ENCODE measurements around the gene RANBP10. TPM values are rescaled to one million over a fixed set of nuclear protein-coding genes. Genes with fewer than 3 reads are reported as not detected.

Gene RANBP10
- total RNA-seq, 1 donor from 2014 or later, result 34.1 TPM

DNA sequence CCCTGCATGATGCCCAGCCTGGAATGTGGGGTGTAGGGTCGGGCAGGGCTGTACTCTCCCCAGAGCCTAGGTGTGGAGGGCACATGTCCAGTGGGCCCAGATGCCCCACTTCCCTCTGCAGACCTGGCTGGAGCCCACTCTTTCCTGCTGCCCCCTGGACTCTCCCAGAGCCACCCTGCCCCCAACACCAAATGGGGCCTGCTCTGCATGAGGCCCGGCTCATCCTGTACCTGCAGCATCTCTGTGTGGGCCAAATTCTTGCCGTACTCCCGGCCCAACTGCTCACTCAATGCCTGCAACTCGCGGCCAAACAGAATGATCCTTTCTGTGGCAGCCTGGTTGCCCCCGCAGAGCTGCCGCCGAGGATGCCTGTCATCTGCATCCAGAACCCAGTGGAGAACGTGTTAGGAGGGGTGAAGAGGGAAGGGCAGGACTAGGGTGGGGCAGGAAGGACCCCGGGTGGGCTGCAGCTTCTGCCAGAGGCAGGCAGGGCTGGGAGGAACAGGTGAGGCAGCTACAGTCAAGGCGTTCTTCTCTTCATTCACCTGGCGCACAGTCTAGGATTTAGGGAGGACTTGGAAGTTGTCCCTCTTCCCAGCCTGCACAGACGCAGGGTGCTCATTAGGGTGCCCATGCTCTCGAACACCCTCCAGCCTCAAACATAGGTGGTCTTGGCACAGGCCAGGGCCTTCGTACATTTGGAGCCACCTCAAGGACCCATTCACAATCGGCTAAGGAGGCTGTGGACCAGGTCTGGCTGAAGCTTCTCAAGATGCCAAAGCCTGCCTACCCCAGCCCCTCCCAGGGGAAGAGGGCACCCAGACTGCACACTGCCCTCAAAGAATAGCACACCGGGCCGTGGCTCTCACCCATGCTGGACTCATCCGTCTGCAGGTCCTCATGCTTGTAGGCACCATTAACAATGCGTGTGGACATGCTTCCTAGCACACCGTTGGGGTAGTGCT lies 78.6 kb downstream of the RANBP10 start:
- Mint-ChIP-seq H3K36me3 (ENCODE audit: insufficient read depth) (peaks cover 11% of the 10 kb centered on the region), H3K9me3 (ENCODE audit: low read depth) (no peaks in the 10 kb centered on the region), H3K27ac (no peak overlapping the region), H3K4me1 (ENCODE audit: low read depth) (no peaks in the 10 kb centered on the region), H3K4me3 (ENCODE audit: low read depth) (no peak overlapping the region), H3K27me3 (no peaks in the 10 kb centered on the region)
- TF ChIP-seq, protein P1, sequence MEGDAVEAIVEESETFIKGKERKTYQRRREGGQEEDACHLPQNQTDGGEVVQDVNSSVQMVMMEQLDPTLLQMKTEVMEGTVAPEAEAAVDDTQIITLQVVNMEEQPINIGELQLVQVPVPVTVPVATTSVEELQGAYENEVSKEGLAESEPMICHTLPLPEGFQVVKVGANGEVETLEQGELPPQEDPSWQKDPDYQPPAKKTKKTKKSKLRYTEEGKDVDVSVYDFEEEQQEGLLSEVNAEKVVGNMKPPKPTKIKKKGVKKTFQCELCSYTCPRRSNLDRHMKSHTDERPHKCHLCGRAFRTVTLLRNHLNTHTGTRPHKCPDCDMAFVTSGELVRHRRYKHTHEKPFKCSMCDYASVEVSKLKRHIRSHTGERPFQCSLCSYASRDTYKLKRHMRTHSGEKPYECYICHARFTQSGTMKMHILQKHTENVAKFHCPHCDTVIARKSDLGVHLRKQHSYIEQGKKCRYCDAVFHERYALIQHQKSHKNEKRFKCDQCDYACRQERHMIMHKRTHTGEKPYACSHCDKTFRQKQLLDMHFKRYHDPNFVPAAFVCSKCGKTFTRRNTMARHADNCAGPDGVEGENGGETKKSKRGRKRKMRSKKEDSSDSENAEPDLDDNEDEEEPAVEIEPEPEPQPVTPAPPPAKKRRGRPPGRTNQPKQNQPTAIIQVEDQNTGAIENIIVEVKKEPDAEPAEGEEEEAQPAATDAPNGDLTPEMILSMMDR (IDR thresholded peaks at IDR 0.05; ENCODE audit: unreplicated experiment), result no peak
- no peak for DNase-seq (ENCODE audit: low spot score, unreplicated experiment)

DNA sequence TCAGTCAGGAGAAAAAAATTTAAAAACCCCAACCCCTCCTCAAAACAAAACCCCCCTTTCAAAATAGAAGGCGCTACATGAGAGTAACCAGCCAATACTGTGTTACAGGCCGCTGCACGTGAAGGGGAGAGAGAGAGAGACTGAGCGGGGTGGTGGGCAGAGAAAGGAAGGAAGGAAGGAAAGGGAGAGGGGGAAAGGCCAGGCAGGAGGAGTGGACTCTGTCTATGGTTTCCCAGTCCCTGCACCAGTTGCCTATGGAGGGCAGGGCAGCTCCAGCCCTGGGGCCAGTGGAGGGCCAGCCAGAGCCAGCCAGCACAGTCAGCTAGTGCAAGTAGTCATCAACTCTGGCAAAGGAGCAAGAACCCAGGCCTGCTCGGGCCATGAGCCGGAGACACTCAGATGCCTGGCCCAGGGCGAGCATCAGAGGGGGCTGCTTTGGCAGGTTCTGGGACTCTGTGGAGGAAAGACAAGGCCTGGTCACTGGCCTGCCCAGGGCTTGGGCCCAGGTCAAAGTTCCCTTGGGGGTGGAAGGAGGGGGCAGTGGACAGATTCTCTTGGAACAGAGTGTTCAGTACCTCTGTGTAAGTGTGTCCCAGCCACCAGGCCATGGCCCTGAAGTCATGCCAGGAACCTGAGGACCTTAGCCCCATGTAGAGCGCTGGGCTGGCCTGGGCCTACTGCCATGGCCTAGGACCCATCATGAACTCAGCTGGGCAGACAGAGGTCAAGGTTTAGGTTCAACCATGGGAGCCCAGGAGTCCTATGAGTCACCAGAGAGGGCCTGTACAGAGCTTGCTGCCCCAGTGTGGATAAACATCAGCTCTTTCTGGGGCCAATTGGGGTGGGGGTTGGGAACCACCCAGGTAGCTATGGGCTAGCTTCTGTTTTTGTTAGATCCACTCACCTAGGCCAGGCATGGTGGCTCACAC lies 80.0 kb downstream of the RANBP10 start:
- Mint-ChIP-seq H3K4me3 (ENCODE audit: low read depth) (no peak overlapping the region), H3K27me3 (no peaks in the 10 kb centered on the region)
- TF ChIP-seq, protein P1 (IDR thresholded peaks at IDR 0.05; ENCODE audit: unreplicated experiment), result no peak

DNA sequence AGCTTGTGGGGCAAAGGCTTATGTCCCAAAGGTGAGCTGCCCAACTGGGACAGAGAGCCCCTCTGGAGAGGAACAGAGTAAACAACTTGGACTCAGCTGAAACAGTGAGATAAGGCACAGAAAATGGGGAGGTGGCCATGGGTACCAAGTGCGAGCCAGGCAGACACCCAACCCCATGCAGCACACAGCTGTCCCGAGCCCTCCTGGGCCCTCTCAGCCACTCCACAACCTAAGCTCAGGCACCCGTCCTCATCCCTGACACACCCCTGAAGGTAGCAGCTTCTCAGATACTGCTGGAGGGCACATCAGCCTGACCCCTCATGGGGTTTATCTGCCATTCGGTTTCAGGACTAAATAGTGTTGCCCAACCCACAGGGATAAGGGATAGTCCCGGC lies 82.5 kb downstream of the RANBP10 start:
- Mint-ChIP-seq H3K36me3 (ENCODE audit: insufficient read depth) (peaks cover 5% of the 10 kb centered on the region), H3K4me1 (ENCODE audit: low read depth) (peaks cover 6% of the 10 kb centered on the region), H3K4me3 (ENCODE audit: low read depth) (no peak overlapping the region), H3K9me3 (ENCODE audit: low read depth) (no peaks in the 10 kb centered on the region), H3K27me3 (no peaks in the 10 kb centered on the region), H3K27ac (no peak overlapping the region)
- DNase-seq (ENCODE audit: low spot score, unreplicated experiment), result no peak
- TF ChIP-seq, protein P1 (IDR thresholded peaks at IDR 0.05; ENCODE audit: unreplicated experiment), result no peak

More for the DNA sequence above, 80.0 kb downstream of the RANBP10 start:
- Mint-ChIP-seq H3K9me3 (ENCODE audit: low read depth) (no peaks in the 10 kb centered on the region), H3K27ac (no peak overlapping the region), H3K36me3 (ENCODE audit: insufficient read depth) (peaks cover 11% of the 10 kb centered on the region), H3K4me1 (ENCODE audit: low read depth) (no peaks in the 10 kb centered on the region)
- no peak for DNase-seq (ENCODE audit: low spot score, unreplicated experiment)

DNA sequence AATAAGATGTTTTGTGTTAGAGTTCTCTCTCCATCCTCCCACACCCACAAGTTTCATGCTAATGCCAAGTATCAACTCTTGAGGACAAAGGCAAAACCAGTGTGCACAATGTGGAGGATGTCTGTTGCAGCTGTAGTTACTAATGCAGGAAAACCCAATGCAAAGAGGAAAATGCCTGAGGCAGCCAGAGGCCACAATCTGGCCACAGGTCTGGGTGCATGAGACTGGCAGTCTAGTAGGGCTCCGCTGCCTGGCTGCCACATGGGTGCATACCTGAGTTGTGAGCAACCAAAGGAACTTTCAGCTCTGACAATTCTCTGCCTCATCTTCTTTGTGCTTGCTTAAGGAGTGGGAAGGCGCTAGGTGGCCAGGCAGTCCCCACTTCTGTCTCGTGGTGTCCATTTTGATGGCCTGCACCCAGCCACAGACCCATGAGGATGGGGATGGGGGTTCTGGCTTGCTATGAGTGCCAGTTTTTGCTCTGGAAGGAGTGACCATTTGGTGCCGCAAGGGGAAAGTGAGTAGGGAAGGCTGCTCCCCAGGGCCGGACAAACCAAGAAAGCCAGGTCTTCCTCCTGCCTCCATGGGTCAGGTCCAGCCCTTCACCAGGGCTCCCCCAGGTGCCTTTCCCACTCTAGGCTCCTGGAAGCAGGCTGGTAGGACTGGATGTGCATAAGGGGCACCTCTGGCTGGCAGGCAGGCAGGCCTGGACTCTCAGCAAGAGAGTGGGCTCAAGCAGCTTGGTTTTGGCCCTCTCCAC lies 83.0 kb downstream of the RANBP10 start:
- no peak overlapping the region for H3K4me3 Mint-ChIP-seq (ENCODE audit: low read depth)
- no peak for DNase-seq (ENCODE audit: low spot score, unreplicated experiment)
- peak overlapping the region; percentile 37 for H3K27ac Mint-ChIP-seq
- H3K9me3 Mint-ChIP-seq (ENCODE audit: low read depth), result no peaks in the 10 kb centered on the region
- no peaks in the 10 kb centered on the region for H3K27me3 Mint-ChIP-seq
- TF ChIP-seq, protein P1 (IDR thresholded peaks at IDR 0.05; ENCODE audit: unreplicated experiment), result no peak
- H3K4me1 Mint-ChIP-seq (ENCODE audit: low read depth), result peaks cover 10% of the 10 kb centered on the region
- peaks cover 5% of the 10 kb centered on the region for H3K36me3 Mint-ChIP-seq (ENCODE audit: insufficient read depth)
